GM21528 (cell line): ENCODE results near the gene JARID2.

Experiments
- ATAC-seq: cut with Tn5 transposase; IDR thresholded peaks from one replicate; pipeline ENCODE4 v1.9.1; 2021; ENCODE audit warnings: mild to moderate bottlenecking, moderate library complexity; ENCODE audit not compliant: unreplicated experiment, low FRiP score

JARID2 gene

DNA sequence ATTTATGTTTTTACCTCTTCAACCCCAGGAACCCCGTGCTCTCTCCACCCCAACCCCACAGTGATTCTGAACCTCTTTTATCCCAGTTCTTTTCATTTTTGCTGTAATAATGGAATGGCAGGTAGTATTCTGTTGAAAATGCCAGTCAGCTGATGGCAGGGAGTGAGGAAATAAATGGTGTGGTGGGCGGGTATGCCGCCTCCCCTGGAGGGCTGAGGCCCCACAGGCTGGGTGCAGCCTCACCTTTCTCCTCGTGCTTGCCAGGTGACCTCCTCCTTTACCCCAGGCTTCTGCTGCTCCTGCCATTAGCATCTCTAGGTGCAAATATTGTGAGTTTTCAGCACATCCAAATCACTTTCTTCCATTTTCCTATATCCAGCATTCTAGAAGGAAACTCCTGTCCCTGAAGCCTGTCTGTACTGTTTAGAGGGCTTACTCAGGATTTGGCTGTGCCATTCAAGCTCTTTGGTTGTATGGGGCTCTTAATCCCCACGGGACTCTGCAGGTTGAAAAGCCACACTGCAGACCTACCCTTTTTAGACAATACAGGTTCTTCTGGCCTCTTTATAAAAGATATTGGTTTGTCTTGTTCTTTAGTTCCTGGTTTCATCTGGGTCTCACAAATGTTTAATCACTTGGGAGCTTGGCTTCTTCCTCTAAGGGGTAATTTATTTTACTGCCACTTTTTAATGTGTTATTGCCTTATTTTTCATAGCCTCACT, 201.8 kb downstream of the JARID2 start:
- no peak for ATAC-seq

DNA sequence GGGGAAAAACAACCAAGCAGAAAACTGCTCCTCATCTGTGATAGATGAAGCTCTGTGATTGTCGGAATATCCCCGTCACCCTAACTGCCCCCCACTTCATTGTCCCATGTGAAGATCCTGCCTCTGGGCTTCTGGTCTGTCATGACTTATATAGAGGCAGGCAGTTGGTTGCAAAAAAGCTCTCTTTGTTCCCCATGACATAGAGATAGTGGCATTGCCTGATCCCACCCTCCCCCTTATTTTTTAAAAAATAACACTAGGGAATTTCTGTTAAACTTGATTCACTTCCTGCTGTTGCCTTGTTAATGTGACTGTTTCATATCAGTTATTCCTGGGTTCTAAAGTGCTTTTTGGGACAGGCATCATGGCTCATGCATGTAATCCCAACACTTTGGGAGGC, 203.1 kb downstream of the JARID2 start:
- ATAC-seq, result no peak

GRCh38 chr6:15451738-15452137, 205.9 kb downstream of the JARID2 start:
- no peak for ATAC-seq

GRCh38 chr6:15452182-15452941, 206.5 kb downstream of the JARID2 start:
- ATAC-seq, result no peak

GRCh38 chr6:15453186-15453585, 207.3 kb downstream of the JARID2 start:
- ATAC-seq, result no peak

DNA sequence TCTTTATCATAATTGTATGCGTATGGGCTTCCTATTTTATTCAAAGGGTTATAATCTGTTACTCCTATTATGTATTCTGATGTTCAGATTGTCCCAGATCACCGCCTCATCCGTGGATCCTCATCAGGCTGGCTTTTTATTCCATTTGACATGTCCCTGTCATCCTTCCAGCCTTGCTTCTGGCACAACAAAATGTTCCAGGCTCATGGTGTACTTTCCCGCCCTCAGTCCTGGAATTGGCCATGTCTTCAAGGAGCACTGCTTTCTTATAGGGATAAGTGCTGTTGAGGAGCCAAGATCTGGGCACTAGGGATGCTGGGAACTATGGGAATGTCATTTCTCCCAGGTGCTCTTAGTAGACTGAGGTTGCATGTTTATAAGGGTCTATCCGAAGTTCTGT, 207.8 kb downstream of the JARID2 start:
- no peak for ATAC-seq

DNA sequence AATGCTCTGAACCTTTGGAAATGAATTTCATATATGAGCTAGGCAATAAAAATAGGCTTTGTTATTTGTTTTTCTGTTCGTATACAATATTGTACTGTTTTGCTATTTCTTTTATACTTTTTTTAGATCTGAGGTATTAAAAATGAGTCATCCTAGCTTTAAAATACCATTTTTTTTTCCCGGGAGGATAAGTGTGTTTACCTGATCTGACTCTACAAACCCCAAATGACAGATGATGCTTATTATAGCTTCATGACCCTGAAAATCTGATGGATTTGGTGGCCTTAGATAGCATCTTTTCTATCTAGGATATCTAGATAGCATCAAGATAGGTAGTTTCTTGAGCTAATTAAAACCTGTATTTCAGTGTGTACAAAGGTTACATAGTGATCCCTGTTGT, 210.6 kb downstream of the JARID2 start:
- no peak for ATAC-seq

DNA sequence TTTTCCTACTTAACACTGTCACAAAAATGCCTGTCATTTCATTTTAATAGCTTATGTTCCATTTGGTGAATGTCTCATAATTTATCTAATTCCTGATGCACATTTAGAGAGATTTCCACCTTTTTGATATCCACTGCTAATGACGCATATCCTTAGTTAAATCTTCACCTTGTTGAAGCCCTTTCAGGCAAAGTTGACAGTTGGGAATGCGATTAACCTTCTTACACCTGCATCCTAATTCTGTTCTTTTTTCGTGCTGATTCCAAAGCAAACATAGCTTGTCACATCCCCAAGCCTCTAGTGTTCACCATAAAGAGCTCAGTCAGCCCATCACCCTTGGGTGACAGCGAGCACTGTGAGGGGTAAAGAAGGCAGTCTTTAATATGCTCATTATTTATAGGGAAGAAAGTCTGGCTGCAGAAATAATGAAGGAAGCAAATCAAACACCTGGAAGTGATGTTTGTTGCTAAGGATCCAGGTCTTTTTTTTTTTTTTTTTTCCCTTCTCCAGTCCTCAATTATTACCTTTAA, 211.3 kb downstream of the JARID2 start:
- no peak for ATAC-seq

DNA sequence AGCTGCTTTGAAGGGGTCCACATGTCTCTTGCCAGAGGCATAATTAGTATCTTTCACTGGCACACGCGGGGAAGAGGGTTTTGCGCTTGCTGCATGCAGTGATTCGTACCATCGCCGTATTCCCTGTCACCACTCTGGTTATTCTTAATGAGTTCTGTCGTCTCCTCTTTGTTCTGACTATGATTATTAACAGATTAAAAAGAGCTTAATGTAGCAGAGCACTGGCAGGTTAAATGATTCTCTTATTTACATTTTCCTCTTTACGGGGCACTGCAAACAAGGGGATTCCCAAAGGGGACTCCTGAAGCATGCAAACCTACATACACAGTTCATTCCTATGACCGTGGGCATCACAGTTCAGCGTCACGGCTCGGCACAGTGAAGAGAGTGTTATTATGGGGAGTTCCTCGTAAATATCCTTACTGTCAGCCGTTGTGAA, 212.2 kb downstream of the JARID2 start:
- ATAC-seq, result no peak

- ATAC-seq, result no peak
These were observed 214.3 kb downstream of the JARID2 start for GRCh38 chr6:15460110-15460727.

DNA sequence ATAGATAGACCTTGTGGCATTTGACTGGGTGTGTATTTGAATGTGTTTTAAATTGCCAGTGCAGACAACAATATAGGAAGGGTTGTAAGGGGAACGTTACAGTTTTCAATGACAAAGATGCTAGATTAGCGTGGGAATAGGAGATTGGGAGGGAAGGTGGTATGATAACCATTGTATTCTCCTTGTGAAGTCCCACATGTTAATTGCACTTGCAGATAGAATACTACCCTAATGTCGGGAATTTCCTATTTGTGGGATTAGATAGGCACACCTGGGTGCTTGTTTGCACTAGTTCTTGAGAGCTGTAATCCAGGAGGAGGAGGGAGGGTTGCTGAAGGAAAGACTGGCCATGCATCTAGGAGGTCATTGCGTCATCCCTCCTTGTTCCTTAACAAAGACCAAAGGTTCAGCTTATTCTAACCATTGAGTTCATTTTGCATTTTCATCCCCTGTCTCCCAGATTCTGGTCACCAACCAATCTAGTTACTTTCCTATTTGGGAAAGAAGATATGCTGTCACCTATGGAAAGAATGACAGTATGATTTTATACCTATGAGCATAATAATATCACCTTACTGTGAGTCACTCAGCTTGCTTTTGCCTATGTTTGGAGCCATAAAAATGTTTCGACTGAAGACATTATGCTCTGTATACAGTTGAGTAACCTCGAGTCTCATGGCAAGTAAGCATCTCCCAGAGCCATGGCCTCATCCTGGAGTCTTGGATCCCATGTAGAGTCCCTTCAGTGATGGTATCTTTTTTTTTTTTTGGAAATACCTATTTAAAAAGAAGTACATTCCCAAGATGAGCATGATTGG, 215.5 kb downstream of the JARID2 start:
- ATAC-seq, result no peak

- ATAC-seq, result no peak
These were observed 216.4 kb downstream of the JARID2 start for GRCh38 chr6:15462256-15462655.

DNA sequence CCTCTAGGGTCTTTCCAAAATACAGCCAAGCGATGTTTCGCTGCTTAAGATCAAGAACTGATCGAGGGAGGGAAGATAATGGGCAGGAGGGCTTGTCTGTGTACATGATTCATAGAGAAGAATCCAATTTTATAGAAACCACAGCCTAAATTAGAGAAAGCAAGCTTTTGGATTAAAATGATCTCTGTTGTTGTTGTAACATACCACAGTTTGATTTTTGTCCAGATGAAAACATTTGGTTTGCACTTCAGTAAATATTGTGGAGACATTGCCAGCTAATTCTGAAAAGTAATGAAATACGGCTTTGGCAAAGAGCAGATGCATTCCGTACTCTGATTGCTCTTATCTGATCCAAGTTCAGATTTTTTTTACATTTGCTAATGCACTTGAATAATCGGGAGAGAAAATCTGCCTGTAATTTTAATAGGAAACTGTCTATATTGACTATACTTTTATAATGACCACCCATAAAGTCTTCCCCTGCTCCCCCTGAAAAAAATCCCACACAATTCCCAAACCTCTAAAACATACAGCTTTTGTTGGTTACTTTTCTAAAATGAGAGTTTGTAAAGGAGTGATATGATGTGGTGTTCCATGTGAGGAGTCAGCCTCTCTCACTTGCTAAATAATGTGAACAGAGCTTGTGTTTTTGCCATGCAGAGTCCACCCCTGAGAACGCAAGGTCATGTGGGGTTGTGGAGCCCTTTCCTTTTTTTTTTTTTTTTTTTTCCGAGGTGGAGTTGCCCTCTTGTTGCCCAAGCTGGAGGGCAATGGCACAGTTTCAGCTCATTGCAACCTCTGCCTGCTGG, 217.1 kb downstream of the JARID2 start:
- ATAC-seq, result no peak

- no peak for ATAC-seq
These were observed 218.4 kb downstream of the JARID2 start for GRCh38 chr6:15464211-15464725.

GRCh38 chr6:15465212-15465611, 219.3 kb downstream of the JARID2 start:
- no peak for ATAC-seq

DNA sequence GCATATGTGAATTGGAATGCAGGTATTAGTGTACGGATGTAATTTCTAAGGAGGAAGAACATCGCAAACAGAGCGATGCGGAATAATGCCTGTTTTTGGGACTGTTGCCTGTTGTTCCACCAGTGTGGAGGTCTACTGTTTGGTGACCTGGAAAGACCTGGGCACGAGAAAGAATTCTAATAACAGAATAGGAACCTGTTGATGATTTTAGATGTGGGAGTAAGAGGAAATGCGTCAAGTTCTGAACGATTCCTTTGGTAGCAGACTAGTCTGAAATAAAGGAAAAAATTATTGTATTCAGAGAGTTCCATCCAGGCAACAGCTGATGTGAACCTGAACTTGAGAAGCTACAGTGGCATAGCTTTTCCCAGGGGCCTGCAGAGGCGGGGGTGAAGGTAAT, 224.9 kb downstream of the JARID2 start:
- ATAC-seq, result no peak

- no peak for ATAC-seq
These were observed 226.8 kb downstream of the JARID2 start for GRCh38 chr6:15472621-15473020.

GRCh38 chr6:15473174-15473573, 227.3 kb downstream of the JARID2 start:
- no peak for ATAC-seq

DNA sequence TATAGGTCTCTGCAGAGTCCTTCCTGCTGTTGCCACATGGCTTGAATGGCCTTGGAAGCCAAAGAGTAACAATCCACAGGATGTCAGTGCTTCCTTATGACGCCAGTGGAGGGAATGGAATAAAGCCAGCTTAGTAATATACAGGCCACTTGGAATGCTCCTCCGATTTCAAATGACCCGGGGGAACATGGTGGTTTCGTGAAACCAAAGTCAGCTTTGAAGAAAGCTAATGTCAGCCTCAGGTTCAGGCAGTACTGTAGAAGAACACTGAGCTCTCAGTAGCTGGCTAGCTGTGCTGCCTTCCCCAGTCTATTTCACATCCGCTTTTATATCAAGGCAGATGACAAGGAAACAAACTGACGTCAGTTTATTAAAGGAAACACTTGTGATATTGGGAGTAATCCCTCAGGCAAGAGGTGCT, 227.9 kb downstream of the JARID2 start:
- ATAC-seq, result no peak
